ENCODE data around the gene B3GNT2.

DNA sequence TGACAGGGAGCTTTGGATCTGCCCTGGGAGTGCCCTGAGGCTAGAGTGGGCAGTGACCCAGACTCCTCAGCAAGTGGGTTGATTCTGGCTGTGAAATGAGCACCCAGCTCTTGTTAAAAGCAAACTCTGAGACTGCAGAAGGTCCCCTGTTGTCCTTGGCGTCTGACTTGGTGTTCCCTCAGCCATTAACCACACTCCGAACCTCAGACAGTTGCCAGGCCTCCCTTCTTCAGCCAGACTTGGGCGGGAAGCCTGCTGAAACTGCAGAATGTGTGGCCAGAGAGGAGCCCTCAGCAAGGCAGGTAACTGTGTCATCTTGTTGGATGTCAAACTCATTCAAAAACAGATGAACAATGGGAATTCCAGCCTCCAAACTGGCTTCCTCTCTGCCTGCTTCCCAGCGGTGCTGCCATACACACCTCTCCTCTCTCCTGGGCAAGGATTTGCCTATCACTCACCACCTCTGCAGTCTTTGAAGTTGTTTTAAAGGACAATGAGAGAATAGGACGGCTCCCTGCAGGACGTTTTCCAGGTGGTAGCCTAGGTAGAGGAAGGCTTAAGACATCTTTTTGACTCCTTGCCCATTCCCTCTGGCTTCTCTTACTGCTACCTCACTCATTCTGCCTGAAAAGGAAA, 38.9 kb upstream of the B3GNT2 start:
- TF ChIP-seq, protein P1, sequence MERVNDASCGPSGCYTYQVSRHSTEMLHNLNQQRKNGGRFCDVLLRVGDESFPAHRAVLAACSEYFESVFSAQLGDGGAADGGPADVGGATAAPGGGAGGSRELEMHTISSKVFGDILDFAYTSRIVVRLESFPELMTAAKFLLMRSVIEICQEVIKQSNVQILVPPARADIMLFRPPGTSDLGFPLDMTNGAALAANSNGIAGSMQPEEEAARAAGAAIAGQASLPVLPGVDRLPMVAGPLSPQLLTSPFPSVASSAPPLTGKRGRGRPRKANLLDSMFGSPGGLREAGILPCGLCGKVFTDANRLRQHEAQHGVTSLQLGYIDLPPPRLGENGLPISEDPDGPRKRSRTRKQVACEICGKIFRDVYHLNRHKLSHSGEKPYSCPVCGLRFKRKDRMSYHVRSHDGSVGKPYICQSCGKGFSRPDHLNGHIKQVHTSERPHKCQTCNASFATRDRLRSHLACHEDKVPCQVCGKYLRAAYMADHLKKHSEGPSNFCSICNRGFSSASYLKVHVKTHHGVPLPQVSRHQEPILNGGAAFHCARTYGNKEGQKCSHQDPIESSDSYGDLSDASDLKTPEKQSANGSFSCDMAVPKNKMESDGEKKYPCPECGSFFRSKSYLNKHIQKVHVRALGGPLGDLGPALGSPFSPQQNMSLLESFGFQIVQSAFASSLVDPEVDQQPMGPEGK (CRISPR knock-in tag; IDR thresholded peaks at IDR 0.05; ENCODE audit: borderline replicate concordance) = no peak
- no peak for TF ChIP-seq ZFP3 (CRISPR knock-in tag; IDR thresholded peaks at IDR 0.05)
- TF ChIP-seq GLIS3 (CRISPR knock-in tag; IDR thresholded peaks at IDR 0.05) = no peak
- no peak for TF ChIP-seq ZFP30 (CRISPR knock-in tag; IDR thresholded peaks at IDR 0.05)
- no peak for TF ChIP-seq OSR1 (CRISPR knock-in tag; IDR thresholded peaks at IDR 0.05)

Measured in SK-N-SH treated with all-trans-retinoic acid at 6 μM for 48 hours (cell line).